Ovary (tissue), 9 donors: Measurements from ENCODE around the gene ATP8B1. TPM values are rescaled to one million over a fixed set of nuclear protein-coding genes. Genes with fewer than 3 reads are reported as not detected.

Source experiments
- DNase-seq, 5 donors: peaks; one replicate each; pipeline ENCODE4 v3.0.0-alpha.2; 2019 to 2020
- H3K27ac ChIP-seq, 2 donors: fragments of 200-600 bp; one replicate each; pipeline versions ENCODE4 v1.5.1 to v1.8.0; 2019 to 2022
- H3K27me3 ChIP-seq: fragments of 200-600 bp; one replicate; pipeline ENCODE4 v1.8.0; 2022
- H3K36me3 ChIP-seq: fragments of 200-600 bp; sonication (generic); one replicate; pipeline ENCODE4 v1.5.1; 2019
- H3K4me1 ChIP-seq: one replicate; pipeline ENCODE4 v1.8.1; 2013; ENCODE audit warnings: mild to moderate bottlenecking, moderate library complexity; ENCODE audit not compliant: insufficient read depth
- H3K4me3 ChIP-seq: fragments of 200-600 bp; sonication (generic); one replicate; pipeline ENCODE4 v1.5.1; 2017
- H3K9me3 ChIP-seq, 2 donors: fragments of 200-600 bp in 1 of 2; sonication (generic) in 1 of 2; one replicate each; pipeline versions ENCODE4 v1.5.1 to v1.8.1; 2013 to 2019; ENCODE audit warnings: mild to moderate bottlenecking in 1 of 2, moderate library complexity in 1 of 2
- CTCF ChIP-seq, 3 donors: fragments of 450-650 bp in 2 of 3; fragments of 200-600 bp in 1 of 3; IDR thresholded peaks; one replicate each; pipeline versions ENCODE4 v1.5.1 to v1.8.0; 2016 to 2022; ENCODE audit warnings: antibody characterized with exemption in 3 of 3, mild to moderate bottlenecking in 1 of 3
- EP300 ChIP-seq: sonication (generic); formaldehyde crosslinking; IDR thresholded peaks from one replicate; pipeline ENCODE4 v1.6.1; 2017; ENCODE audit warnings: antibody characterized with exemption
- POLR2A ChIP-seq: fragments of 450-650 bp; IDR thresholded peaks from one replicate; pipeline ENCODE4 v1.6.1; 2017; ENCODE audit warnings: antibody characterized with exemption, mild to moderate bottlenecking, moderate library complexity
- WGBS, 3 donors: extraction: QIAGEN DNeasy Blood & Tissue Kit in 1 of 3; methylation state at CpG; one replicate each; pipeline versions ENCODE4 v1.1.5 to v1.1.7; 2013 to 2017; 5-methylcytosine and 5-hydroxymethylcytosine counted together
- intact Hi-C, 4 donors: fragments of 100-400 bp; cut with DNase I; formaldehyde crosslinking; loops; one replicate each; pipeline versions ENCODE4 v1.11.0 to v1.15.1; 2022 to 2023
- polyA plus RNA-seq, 2 donors: library from polyadenylated mRNA; stranded (reverse); fragments of 200-250 nt in 1 of 2; fragments of 350-450 nt in 1 of 2; fragmentation: Illumina TruSeq in 1 of 2; extraction: RNeasy Lipid Tissue Mini Kit (QIAGEN cat#74804) in 1 of 2; gene quantifications; one replicate each; pipeline ENCODE4 v1.2.3, GENCODE V29; 2013 to 2014
- total RNA-seq, 7 donors: library from RNA; depleted of rRNA in 2 of 7; stranded (reverse); fragments of >200 nt in 2 of 7; fragmentation: NEBNext Ultra II Directional in 3 of 7; extraction: Animal tissue kit (Norgen Biotek cat#: 25700) in 3 of 7; gene quantifications; one replicate each; pipeline versions ENCODE4 v1.1.0 to v1.2.4, GENCODE V29; 2016 to 2023
- donor health status: DM: no; HTN: no; CAD: no; lungs with moderate emphysema.
- donor health status: DM: no; HTN: no; CAD: no.
- donor health status: Bipolar disorder and iron deficiency.
- donor health status: DM: yes; HTN: yes; CAD: no.
- donor health status: DM: no; HTN: no; CAD: no.
- donor health status: DM: yes; HTN: yes; CAD: no.

ATP8B1 gene
- total and polyA plus RNA-seq, 9 donors: 1.4 to 13.2 (median 5.2) TPM

GRCh38 chr18:57635003-57635822, 167.9 kb downstream of the ATP8B1 start:
- Histone ChIP-seq H3K27ac (no peak overlapping the region), H3K27me3 (no peaks in the 10 kb centered on the region), H3K4me3 (no peak overlapping the region), H3K4me1 (peaks cover 4% of the 10 kb centered on the region), H3K36me3 (no peaks in the 10 kb centered on the region), H3K9me3 (no peaks in the 10 kb centered on the region)
- intact Hi-C loops: no loop called here
- DNase-seq: no peak
- WGBS, 3 donors: 75 to 78% (median 78%) methylated on average over 4 of the region's 4 CpGs
- TF ChIP-seq EP300 (no peak), POLR2A (no peak), CTCF (IDR thresholded peaks at IDR 0.05) (no peak)

DNA sequence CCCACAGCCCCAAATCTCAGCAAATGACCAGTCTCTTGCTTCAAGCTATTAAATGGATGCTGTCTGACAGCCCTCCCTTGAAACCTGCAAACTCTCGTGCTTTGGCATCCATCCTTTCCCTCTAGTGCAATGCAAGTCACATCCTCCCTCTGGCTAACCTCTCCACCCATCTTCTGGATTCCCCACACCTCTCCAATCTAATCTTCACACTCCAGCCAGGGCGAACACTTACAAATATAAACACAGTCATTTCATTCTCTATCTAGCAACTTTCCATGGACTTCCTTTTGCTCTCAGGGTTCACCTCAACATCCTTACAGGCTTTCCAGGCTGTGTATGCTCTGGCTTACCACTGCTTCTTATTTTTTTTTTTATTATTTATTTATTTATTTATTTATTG, 171.4 kb downstream of the ATP8B1 start:
- H3K4me1 ChIP-seq: peaks cover 5% of the 10 kb centered on the region
- H3K36me3 ChIP-seq: no peaks in the 10 kb centered on the region
- intact Hi-C loops: no loop called here
- no peak overlapping the region for H3K4me3 ChIP-seq
- no peak for DNase-seq
- H3K9me3 ChIP-seq: no peaks in the 10 kb centered on the region
- TF ChIP-seq CTCF (IDR thresholded peaks at IDR 0.05) (no peak), POLR2A (no peak), EP300 (no peak)
- no peaks in the 10 kb centered on the region for H3K27me3 ChIP-seq
- 83 to 90% (median 89%) methylated on average over 2 of the region's 2 CpGs for WGBS, 3 donors
- H3K27ac ChIP-seq: no peak overlapping the region

- no peak for TF ChIP-seq POLR2A
- no peak for TF ChIP-seq CTCF (IDR thresholded peaks at IDR 0.05)
- no peak for TF ChIP-seq EP300
- Histone ChIP-seq H3K27me3 (no peaks in the 10 kb centered on the region), H3K27ac (no peak overlapping the region), H3K4me1 (peaks cover 5% of the 10 kb centered on the region), H3K36me3 (no peaks in the 10 kb centered on the region), H3K4me3 (peak overlapping the region; percentile 55), H3K9me3 (no peaks in the 10 kb centered on the region)
- DNase-seq: peak in 1 of 5 donors; percentile 41
- 28 to 39% (median 31%) methylated on average over 13 of the region's 13 CpGs for WGBS, 3 donors
- intact Hi-C loops: no loop called here
Observed at GRCh38 chr18:57630754-57631595, 172.1 kb downstream of the ATP8B1 start.

GRCh38 chr18:57630002-57630753, 172.9 kb downstream of the ATP8B1 start:
- Histone ChIP-seq H3K36me3 (no peaks in the 10 kb centered on the region), H3K4me1 (peaks cover 5% of the 10 kb centered on the region), H3K9me3 (no peaks in the 10 kb centered on the region), H3K27ac (peak overlapping the region in 1 of 2 donors; percentile 45), H3K4me3 (peak overlapping the region; percentile 55), H3K27me3 (no peaks in the 10 kb centered on the region)
- 1 to 3% (median 1%) methylated on average over 50 to 52 of the region's 52 CpGs for WGBS, 3 donors
- peak; percentile 95 to 97 (median 96) for DNase-seq
- TF ChIP-seq CTCF (IDR thresholded peaks at IDR 0.05) (peak; percentile 58 to 82 (median 79)), EP300 (no peak), POLR2A (peak; percentile 3)
- intact Hi-C loops: no loop called here
